Stromal cell of bone marrow (primary cell): ENCODE measurements around the gene MUC2.

Source experiments
- DNase-seq: peaks from one replicate; pipeline ENCODE4 v3.0.0-alpha.2; 2012; ENCODE audit warnings: low read depth

The MUC2 gene

DNA sequence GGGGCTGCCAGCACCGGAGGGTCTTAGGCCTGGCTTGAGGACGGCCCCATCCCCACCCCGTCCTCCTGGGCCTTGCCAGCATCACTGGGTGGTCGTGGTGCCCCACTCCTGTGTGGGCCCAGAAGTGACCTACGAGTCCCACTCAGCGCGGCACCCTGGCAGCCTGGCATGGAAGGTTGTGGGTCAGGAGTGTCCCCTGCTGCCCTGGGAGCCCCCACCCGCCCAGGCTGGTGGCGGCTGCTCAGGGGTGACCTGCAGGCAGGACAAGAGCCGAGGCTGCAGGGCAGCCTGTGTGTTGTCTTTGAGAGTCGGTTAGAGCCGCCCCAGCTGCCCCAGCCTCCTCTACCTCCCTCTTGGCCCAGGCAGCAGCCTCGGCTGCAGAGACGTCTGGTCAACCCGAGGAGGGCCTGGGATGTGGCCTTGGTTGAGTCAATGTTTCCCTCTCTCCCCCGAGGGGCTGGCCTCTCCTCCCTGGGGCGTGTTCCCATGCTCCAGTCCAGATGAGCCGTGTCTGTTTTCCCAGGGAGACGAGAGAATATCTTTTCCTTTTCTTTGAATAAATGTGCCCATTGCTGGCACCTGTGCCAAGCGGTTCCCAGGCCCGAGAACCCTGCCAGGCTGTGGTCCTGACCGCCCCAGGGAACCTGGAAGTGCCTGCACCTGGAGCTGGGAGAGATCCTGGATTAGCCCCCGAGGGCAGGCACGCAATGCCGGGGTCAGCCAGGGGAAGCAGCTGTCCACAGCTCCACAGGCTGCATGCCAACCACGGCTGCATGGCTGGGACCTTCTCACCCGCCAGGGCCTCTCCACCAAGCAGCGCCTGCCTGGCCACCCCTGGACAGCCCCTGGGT is 47.4 kb downstream of the MUC2 start:
- DNase-seq, result no peak

DNA sequence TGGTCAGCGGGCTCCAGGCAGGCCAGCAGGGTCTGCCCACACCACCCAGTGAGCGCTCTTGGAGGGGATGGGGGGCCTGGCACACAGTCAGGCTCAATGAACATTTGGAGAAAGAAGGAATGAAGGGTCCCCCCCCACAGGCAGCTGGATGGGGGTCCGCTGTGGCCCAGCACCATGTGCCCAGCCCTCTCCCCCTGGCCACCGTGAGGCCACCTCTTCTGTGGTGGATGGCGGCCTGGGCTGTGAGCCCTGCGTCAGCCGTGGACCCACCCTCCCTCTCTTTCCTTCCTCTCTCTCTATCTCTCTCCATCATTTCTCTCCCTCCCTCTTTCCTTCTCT is 48.0 kb downstream of the MUC2 start:
- no peak for DNase-seq

DNA sequence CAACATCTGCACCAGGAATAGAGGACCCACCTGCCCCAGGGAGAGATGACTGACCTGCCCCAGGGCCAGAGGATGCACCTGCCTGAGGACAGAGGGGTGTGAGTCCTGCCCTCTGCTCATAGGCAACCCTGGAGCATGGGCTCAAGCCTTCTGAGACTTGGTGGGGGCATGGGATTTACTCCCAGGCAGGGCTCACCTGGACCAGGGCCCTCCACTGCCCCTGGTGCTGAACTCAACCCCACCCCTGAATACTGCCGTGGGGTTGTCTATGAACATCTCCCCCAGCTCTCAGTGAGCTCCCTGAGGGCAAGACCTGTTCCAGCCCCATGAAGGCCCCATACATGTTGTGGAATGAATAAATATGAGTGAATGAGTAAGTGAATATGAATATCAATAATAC is 49.3 kb downstream of the MUC2 start:
- DNase-seq, result no peak
